ENCODE measurements around the gene DLX4.

- TF ChIP-seq POLR2A (IDR thresholded peaks at IDR 0.05; ENCODE audit: low read length) = no peak
- no peak for TF ChIP-seq GATA1 (IDR thresholded peaks at IDR 0.05; ENCODE audit: low read depth, low read length)
These were observed 27.6 kb upstream of the DLX4 start for GRCh38 chr17:49941427-49941826.
